Measurements from ENCODE around the gene ARHGAP29.

DNA sequence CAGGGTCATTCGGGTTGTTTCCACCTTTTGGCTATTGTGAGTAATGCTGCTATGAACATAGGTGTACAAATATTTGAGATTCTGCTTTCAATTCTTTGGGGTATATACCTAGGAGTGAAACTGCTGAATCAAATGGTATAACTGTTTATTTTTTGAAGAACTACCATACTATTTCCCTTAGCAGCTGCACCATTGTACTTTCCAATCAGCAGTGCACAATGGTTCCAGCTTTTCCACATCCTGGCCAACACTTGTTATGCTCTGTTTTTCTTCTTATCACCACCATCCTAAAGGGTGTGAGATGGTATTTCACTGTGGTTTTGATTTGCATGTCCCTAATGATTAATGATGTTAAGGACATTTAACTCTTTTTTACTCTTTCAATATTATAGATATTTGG lies 112.8 kb downstream of the ARHGAP29 start:
- TF ChIP-seq, protein P1, sequence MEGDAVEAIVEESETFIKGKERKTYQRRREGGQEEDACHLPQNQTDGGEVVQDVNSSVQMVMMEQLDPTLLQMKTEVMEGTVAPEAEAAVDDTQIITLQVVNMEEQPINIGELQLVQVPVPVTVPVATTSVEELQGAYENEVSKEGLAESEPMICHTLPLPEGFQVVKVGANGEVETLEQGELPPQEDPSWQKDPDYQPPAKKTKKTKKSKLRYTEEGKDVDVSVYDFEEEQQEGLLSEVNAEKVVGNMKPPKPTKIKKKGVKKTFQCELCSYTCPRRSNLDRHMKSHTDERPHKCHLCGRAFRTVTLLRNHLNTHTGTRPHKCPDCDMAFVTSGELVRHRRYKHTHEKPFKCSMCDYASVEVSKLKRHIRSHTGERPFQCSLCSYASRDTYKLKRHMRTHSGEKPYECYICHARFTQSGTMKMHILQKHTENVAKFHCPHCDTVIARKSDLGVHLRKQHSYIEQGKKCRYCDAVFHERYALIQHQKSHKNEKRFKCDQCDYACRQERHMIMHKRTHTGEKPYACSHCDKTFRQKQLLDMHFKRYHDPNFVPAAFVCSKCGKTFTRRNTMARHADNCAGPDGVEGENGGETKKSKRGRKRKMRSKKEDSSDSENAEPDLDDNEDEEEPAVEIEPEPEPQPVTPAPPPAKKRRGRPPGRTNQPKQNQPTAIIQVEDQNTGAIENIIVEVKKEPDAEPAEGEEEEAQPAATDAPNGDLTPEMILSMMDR (IDR thresholded peaks at IDR 0.05), result no peak
- no peak for TF ChIP-seq POLR2AphosphoS5 (IDR thresholded peaks at IDR 0.05)
